Epithelial cell of umbilical artery (primary cell): ENCODE measurements around the gene SMTNL2. TPM values are rescaled to one million over a fixed set of nuclear protein-coding genes. Genes with fewer than 3 reads are reported as not detected.

Source experiments
- total RNA-seq: library from RNA; depleted of rRNA; stranded (reverse); fragments of >200 nt; gene quantifications from 2 replicates; pipeline ENCODE4 v1.2.3, GENCODE V29; 2014

SMTNL2 gene
- total RNA-seq = not detected in 2 replicates

GRCh38 chr17:4584101-4584916, at the start of gene SMTNL2:
TSS of gene SMTNL2 (plus strand) at chr17:4584529. CDS start at chr17:4584606, 77 bp downstream.

GRCh38 chr17:4554997-4555799, 29.1 kb upstream of the SMTNL2 start, which contains the start of gene MYBBP1A:
TSS of gene MYBBP1A (minus strand) at chr17:4555384. CDS start at chr17:4555324, 60 bp downstream.

DNA sequence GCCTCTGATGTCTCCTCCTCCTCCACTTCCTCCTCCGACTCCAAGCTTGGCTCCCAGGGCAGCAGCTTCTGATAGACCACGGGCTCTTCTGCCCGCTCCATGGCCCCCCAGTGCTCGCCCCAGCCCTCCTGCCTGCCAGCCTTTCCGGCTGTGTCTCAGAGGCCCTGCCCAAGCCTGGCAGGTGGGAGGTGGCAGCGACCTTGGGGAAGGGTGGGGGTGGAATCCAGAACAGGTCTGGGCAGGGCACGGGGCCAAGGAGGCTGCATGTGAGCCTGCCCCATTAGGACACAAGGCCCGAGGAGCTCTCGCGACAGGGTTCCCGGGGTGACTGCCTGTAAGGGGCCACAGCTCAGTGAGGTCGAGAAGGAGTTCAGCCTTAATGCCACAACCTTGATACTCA, 23.9 kb upstream of the SMTNL2 start, which contains the start of gene GGT6:
Gene GGT6, minus strand, starts transcription at position 157 of the 400 bp plus-strand sequence. Its CDS starts 56 bp downstream, at position 101.

GRCh38 chr17:4641297-4642195, 57.2 kb downstream of the SMTNL2 start, which contains the start of gene ALOX15:
TSS of gene ALOX15 (minus strand) at chr17:4641678. CDS start at chr17:4641651, 27 bp downstream.

Other genes starting within 250 kb of the SMTNL2 start
- 32.5 and 43.3 TPM in 2 replicates for gene UBE2G1, start 217.9 kb upstream of the SMTNL2 start, total RNA-seq
- gene SPNS3, start 150.6 kb upstream of the SMTNL2 start, total RNA-seq = 0.15 TPM in 1 of 2 replicates, not detected in the other
- gene SPNS2, start 85.6 kb upstream of the SMTNL2 start, total RNA-seq = 17.3 and 19.2 TPM in 2 replicates
- gene MYBBP1A, start 29.1 kb upstream of the SMTNL2 start, total RNA-seq = 49.4 and 62.0 TPM in 2 replicates
- not detected in 2 replicates for gene GGT6, start 24.0 kb upstream of the SMTNL2 start, total RNA-seq
- gene ALOX15, start 57.1 kb downstream of the SMTNL2 start, total RNA-seq = not detected in 2 replicates
- gene PELP1, start 119.6 kb downstream of the SMTNL2 start, total RNA-seq = 30.2 and 32.7 TPM in 2 replicates
- 4.2 and 5.8 TPM in 2 replicates for gene ARRB2, start 126.1 kb downstream of the SMTNL2 start, total RNA-seq
- 8.8 and 13.6 TPM in 2 replicates for gene MED11, start 146.9 kb downstream of the SMTNL2 start, total RNA-seq
- gene ZMYND15, start 155.3 kb downstream of the SMTNL2 start, total RNA-seq = not detected in 2 replicates
- gene CXCL16, start 155.4 kb downstream of the SMTNL2 start, total RNA-seq = 0.32 and 1.1 TPM in 2 replicates
- gene TM4SF5, start 187.4 kb downstream of the SMTNL2 start, total RNA-seq = not detected in 2 replicates
- gene VMO1, start 201.8 kb downstream of the SMTNL2 start, total RNA-seq = 0.65 and 1.7 TPM in 2 replicates
- gene GLTPD2, start 204.4 kb downstream of the SMTNL2 start, total RNA-seq = not detected in 2 replicates
- 203 and 253 TPM in 2 replicates for gene PSMB6, start 211.6 kb downstream of the SMTNL2 start, total RNA-seq
- 12.0 and 18.8 TPM in 2 replicates for gene PLD2, start 222.6 kb downstream of the SMTNL2 start, total RNA-seq
- 19.1 and 24.0 TPM in 2 replicates for gene MINK1, start 248.8 kb downstream of the SMTNL2 start, total RNA-seq